Breast epithelium (tissue), 4 donors: Measurements from ENCODE around the gene MUS81. TPM values are rescaled to one million over a fixed set of nuclear protein-coding genes. Genes with fewer than 3 reads are reported as not detected.

Source experiments
- DNase-seq, 2 donors: peaks; one replicate each; pipeline ENCODE4 v3.0.0-alpha.2; 2019; ENCODE audit warnings: low spot score in 2 of 2
- H3K27ac ChIP-seq, 2 donors: fragments of 200-600 bp; sonication (generic) in 1 of 2; one replicate each; pipeline ENCODE4 v1.5.1; 2016 to 2019; ENCODE audit warnings: mild to moderate bottlenecking in 1 of 2
- H3K27me3 ChIP-seq, 2 donors: fragments of 200-600 bp; sonication (generic) in 1 of 2; one replicate each; pipeline versions ENCODE4 v1.5.1 to v1.6.0; 2017 to 2019; ENCODE audit warnings: control low read depth in 1 of 2, mild to moderate bottlenecking in 1 of 2
- H3K36me3 ChIP-seq: fragments of 200-600 bp; one replicate; pipeline ENCODE4 v1.5.1; 2019
- H3K4me1 ChIP-seq, 2 donors: fragments of 200-600 bp; sonication (generic); one replicate each; pipeline ENCODE4 v1.5.1; 2016 to 2019; ENCODE audit warnings: control low read depth in 1 of 2
- H3K4me3 ChIP-seq, 3 donors: fragments of 200-600 bp; sonication (generic); 1 replicate in 2 of 3; 2 replicates in 1 of 3; pipeline ENCODE4 v1.5.1; 2016 to 2019; ENCODE audit warnings: mild to moderate bottlenecking in 3 of 3, moderate library complexity in 2 of 3
- H3K9me3 ChIP-seq, 2 donors: fragments of 200-600 bp; sonication (generic) in 1 of 2; one replicate each; pipeline ENCODE4 v1.5.1; 2016 to 2019; ENCODE audit warnings: control low read depth in 1 of 2
- POLR2A ChIP-seq: fragments of 450-650 bp; IDR thresholded peaks from one replicate; pipeline ENCODE4 v1.6.1; 2016; ENCODE audit warnings: antibody characterized with exemption, mild to moderate bottlenecking, moderate library complexity
- POLR2AphosphoS5 ChIP-seq, 3 donors: sonication (generic); formaldehyde crosslinking; IDR thresholded peaks; one replicate each; pipeline ENCODE4 v1.6.1; 2017; ENCODE audit warnings: antibody characterized with exemption in 3 of 3
- intact Hi-C: fragments of 100-400 bp; cut with DNase I; formaldehyde crosslinking; loops from one replicate; pipeline ENCODE4 v1.15.1; 2023; ENCODE audit warnings: low total_unique reads
- total RNA-seq, 3 donors: library from RNA; depleted of rRNA; stranded (reverse); fragments of >200 nt; gene quantifications; one replicate each; pipeline ENCODE4 v1.1.0, GENCODE V29; 2016
- TF ChIP-seq, protein P1 (sequence below), 3 donors: fragments of 450-650 bp; IDR thresholded peaks; one replicate each; pipeline ENCODE4 v1.5.1; 2016 to 2017; ENCODE audit warnings: antibody characterized with exemption in 3 of 3, mild to moderate bottlenecking in 3 of 3, moderate library complexity in 3 of 3

The MUS81 gene
- total RNA-seq, 3 donors from 2014 or later: 29.8 to 44.6 (median 42.9) TPM

DNA sequence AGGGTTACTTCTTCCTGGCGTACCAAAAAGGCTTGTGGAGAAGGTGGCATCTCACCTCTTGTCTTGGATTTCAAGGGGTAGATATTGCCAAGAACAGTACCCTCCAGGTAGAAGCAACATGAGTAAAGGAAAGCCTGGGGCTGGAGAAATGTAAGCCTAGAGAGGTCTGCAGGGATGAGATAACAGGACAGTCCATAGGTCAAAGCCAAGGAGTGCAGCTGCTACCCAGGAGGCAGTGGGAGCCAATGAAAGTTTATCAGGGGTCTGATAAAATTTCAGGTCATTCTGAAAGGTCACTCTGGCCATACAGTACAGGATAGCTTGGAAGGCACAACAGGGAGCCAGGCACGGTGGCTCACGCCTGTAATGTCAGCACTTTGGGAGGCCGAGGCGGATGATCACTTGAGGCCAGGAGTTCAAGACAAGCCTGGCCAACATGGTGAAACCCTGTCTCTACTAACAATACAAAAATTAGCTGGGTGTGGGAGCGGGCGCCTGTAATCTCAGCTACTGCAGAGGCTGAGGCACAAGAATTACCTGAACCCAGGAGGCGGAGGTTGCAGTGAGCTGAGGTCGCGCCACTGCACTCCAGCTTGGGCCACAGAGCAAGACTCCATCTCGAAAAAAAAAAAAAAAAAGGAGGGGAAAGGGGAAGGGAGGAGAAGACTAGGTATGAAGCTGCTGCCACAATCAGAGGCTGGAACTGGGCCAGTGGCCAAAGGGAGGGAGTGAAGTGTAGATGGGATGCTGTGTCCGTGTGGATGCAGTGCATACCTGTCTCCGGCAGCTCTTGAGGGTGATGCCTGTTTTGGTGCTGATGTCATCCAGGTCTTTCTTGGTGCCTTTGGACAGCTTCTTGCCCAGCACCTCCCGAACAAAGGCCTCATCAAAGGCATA is 26.8 kb downstream of the MUS81 start:
- no peaks in the 10 kb centered on the region for H3K9me3 ChIP-seq
- TF ChIP-seq POLR2AphosphoS5 (IDR thresholded peaks at IDR 0.05) (no peak), POLR2A (no peak)
- TF ChIP-seq, protein P1, sequence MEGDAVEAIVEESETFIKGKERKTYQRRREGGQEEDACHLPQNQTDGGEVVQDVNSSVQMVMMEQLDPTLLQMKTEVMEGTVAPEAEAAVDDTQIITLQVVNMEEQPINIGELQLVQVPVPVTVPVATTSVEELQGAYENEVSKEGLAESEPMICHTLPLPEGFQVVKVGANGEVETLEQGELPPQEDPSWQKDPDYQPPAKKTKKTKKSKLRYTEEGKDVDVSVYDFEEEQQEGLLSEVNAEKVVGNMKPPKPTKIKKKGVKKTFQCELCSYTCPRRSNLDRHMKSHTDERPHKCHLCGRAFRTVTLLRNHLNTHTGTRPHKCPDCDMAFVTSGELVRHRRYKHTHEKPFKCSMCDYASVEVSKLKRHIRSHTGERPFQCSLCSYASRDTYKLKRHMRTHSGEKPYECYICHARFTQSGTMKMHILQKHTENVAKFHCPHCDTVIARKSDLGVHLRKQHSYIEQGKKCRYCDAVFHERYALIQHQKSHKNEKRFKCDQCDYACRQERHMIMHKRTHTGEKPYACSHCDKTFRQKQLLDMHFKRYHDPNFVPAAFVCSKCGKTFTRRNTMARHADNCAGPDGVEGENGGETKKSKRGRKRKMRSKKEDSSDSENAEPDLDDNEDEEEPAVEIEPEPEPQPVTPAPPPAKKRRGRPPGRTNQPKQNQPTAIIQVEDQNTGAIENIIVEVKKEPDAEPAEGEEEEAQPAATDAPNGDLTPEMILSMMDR (IDR thresholded peaks at IDR 0.05): no peak
- DNase-seq: no peak
- intact Hi-C loops: loop anchor here (10.0 kb wide), 1 partner anchor 78 kb away; the partner anchor contains the start of gene SART1
- H3K36me3 ChIP-seq: no peaks in the 10 kb centered on the region
- H3K4me3 ChIP-seq: peak overlapping the region; percentile 66 to 92 (median 81)
- peaks cover 16 to 20% of the 10 kb centered on the region in 2 donors for H3K4me1 ChIP-seq
- H3K27ac ChIP-seq: peak overlapping the region; percentile 94 to 99
- H3K27me3 ChIP-seq: no peaks in the 10 kb centered on the region

DNA sequence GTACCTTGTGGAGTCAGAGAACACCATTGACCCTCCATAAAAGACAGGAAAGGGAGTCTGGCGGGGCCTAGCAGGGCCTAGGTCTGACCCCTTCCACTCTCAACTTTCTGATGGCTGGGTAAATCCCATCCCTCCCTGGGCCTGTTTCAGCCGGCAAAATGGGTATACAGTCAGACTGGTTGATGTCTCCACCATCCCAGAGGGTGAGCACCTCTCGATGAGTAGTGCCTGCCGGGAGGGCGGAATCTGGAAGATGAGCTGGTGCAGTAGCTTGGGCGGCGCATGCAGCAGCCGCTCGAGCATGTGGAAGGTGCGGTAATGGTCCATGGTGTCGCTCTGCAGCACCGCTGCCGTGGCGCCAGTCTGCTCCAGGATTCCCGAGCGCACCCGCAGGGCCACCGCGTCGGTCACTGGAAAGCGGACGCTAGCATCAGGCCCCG is 27.5 kb downstream of the MUS81 start:
- intact Hi-C loops: loop anchor here (10.0 kb wide), 1 partner anchor 77 kb away; the partner anchor contains the start of gene SART1
- DNase-seq: no peak
- H3K27ac ChIP-seq: peak overlapping the region; percentile 94 to 99
- no peaks in the 10 kb centered on the region for H3K9me3 ChIP-seq
- peak overlapping the region; percentile 66 to 92 (median 81) for H3K4me3 ChIP-seq
- H3K4me1 ChIP-seq: peaks cover 16 to 23% of the 10 kb centered on the region in 2 donors
- H3K27me3 ChIP-seq: no peaks in the 10 kb centered on the region
- H3K36me3 ChIP-seq: no peaks in the 10 kb centered on the region
- no peak for TF ChIP-seq POLR2AphosphoS5 (IDR thresholded peaks at IDR 0.05)
- no peak for TF ChIP-seq POLR2A
- TF ChIP-seq, protein P1 (IDR thresholded peaks at IDR 0.05): no peak

DNA sequence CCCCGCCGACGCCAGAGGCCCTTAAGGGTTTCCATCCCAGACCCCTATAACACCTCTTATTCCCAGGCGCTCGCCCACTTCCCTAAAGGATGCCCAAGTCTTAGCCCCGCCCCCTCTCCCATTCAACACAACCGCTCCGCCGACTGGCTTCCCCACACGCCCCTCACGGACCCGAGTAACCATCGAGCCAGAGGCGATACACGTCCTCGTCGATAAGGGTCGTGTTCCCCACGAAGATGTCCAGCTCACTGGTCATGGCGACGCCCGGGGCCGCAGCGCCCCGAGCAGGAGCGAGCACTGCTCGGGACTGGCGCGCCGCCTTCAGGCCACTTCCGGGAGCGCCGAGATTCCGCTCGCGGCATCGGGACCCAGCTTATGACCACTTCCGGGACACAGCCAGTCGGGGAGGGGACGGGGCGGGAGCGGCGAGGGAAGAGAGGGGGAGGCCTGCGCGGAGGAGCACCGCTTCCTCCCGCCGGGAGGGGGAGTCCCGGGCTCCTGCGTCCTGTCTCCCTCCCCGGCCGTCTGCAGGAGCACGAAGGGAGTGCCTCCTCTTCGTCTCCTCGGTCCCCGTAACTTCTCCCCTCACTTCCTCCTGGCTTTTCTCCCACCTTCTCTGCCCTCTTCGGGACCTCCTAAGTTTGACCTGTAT is 28.1 kb downstream of the MUS81 start, which contains the start of gene FIBP:
FIBP (minus strand) TSS at position 309 of the 652 bp plus-strand sequence; CDS start at position 256, 53 bp downstream.
- no peaks in the 10 kb centered on the region for H3K36me3 ChIP-seq
- intact Hi-C loops: loop anchor here (10.0 kb wide), 1 partner anchor 77 kb away; the partner anchor contains the start of gene SART1

DNA sequence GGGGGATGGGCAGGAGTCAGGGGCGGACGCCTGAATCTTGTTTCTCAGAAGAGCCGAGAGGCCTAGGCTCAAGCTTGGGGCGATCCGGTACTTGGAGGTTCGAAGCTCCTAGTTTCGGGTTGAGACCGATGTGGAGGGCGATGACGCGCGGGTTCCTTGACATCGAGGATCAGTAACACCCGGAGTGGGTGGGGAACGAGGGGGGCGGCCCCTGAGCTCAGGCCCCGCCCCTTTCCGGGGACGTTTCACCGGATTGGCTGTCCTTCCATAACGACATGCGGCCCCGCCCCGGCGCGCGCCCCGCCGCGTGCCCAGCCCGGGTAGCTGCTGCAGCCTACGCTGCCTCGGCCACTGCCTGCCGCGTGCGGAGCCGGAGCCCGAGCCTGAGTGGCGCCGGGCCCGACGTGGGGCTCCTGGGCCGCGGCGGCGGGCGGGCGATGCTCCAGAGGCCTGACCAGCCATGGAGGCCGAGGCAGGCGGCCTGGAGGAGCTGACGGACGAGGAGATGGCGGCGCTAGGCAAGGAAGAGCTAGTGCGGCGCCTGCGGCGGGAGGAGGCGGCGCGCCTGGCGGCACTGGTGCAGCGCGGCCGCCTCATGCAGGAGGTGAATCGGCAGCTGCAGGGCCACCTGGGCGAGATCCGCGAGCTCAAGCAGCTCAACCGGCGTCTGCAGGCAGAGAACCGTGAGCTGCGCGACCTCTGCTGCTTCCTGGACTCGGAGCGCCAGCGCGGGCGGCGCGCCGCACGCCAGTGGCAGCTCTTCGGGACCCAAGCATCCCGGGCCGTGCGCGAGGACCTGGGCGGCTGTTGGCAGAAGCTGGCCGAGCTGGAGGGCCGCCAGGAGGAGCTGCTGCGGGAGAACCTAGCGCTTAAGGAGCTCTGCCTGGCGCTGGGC is 30.3 kb downstream of the MUS81 start, which contains the start of gene CCDC85B:
CCDC85B (plus strand) TSS at position 350 of the 895 bp plus-strand sequence; CDS start at position 461, 111 bp downstream.
- Histone ChIP-seq H3K9me3 (no peaks in the 10 kb centered on the region), H3K4me3 (peak within 1 kb of the TSS; percentile 67 to 92 (median 81)), H3K36me3 (no peaks in the 10 kb centered on the region), H3K27ac (peak within 1 kb of the TSS; percentile 94 to 99), H3K27me3 (no peaks in the 10 kb centered on the region), H3K4me1 (peaks cover 23 to 25% of the 10 kb centered on the region in 2 donors)
- peak; percentile 98 to 99 for DNase-seq
- intact Hi-C loops: loop anchor here (1.0 kb wide), 1 partner anchor 30 kb away; no protein-coding TSS in a partner anchor
- TF ChIP-seq POLR2AphosphoS5 (IDR thresholded peaks at IDR 0.05) (peak; percentile 45 to 91 (median 71)), POLR2A (peak; percentile 52)
- TF ChIP-seq, protein P1 (IDR thresholded peaks at IDR 0.05): peak in 1 of 3 donors; percentile 32

More for the DNA sequence above, 28.1 kb downstream of the MUS81 start, which contains the start of gene FIBP:
- H3K9me3 ChIP-seq: no peaks in the 10 kb centered on the region
- peak; percentile 97 to 99 for DNase-seq
- H3K27me3 ChIP-seq: no peaks in the 10 kb centered on the region
- H3K27ac ChIP-seq: peak within 1 kb of the TSS; percentile 94 to 99
- H3K4me3 ChIP-seq: peak within 1 kb of the TSS; percentile 66 to 92 (median 81)
- TF ChIP-seq POLR2A (peak; percentile 53), POLR2AphosphoS5 (IDR thresholded peaks at IDR 0.05) (peak; percentile 84 to 92 (median 92))
- TF ChIP-seq, protein P1 (IDR thresholded peaks at IDR 0.05): peak; percentile 93 to 98 (median 95)
- peaks cover 21 to 23% of the 10 kb centered on the region in 2 donors for H3K4me1 ChIP-seq
